Suprapubic skin (tissue), 4 donors: ENCODE measurements around the gene ARVCF. TPM values are rescaled to one million over a fixed set of nuclear protein-coding genes. Genes with fewer than 3 reads are reported as not detected.

Experiments used
- DNase-seq, 2 donors: peaks; one replicate each; pipeline ENCODE4 v3.0.0-alpha.2; 2019; ENCODE audit warnings: low spot score in 2 of 2
- H3K27ac ChIP-seq: fragments of 200-600 bp; sonication (generic); one replicate; pipeline ENCODE4 v1.5.1; 2019
- H3K27me3 ChIP-seq: fragments of 200-600 bp; sonication (generic); one replicate; pipeline ENCODE4 v1.5.1; 2019
- H3K36me3 ChIP-seq: fragments of 200-600 bp; sonication (generic); one replicate; pipeline ENCODE4 v1.5.1; 2019
- H3K4me1 ChIP-seq: fragments of 200-600 bp; sonication (generic); one replicate; pipeline ENCODE4 v1.5.1; 2019
- H3K4me3 ChIP-seq: fragments of 200-600 bp; sonication (generic); one replicate; pipeline ENCODE4 v1.5.1; 2019; ENCODE audit warnings: mild to moderate bottlenecking
- H3K9me3 ChIP-seq: fragments of 200-600 bp; sonication (generic); one replicate; pipeline ENCODE4 v1.5.1; 2019
- CTCF ChIP-seq, 2 donors: fragments of 200-600 bp in 1 of 2; fragments of 450-650 bp in 1 of 2; sonication (generic) in 1 of 2; IDR thresholded peaks; one replicate each; pipeline ENCODE4 v1.5.1; 2016 to 2019; ENCODE audit warnings: antibody characterized with exemption in 2 of 2, mild to moderate bottlenecking in 1 of 2, moderate library complexity in 1 of 2
- EP300 ChIP-seq: sonication (generic); formaldehyde crosslinking; IDR thresholded peaks from one replicate; pipeline ENCODE4 v1.6.1; 2017; ENCODE audit warnings: antibody characterized with exemption
- POLR2A ChIP-seq, 2 donors: fragments of 450-650 bp; IDR thresholded peaks; one replicate each; pipeline ENCODE4 v1.6.1; 2017; ENCODE audit warnings: antibody characterized with exemption in 2 of 2, mild to moderate bottlenecking in 2 of 2, moderate library complexity in 2 of 2
- POLR2AphosphoS5 ChIP-seq, 3 donors: sonication (generic); formaldehyde crosslinking; IDR thresholded peaks; one replicate each; pipeline ENCODE4 v1.6.1; 2017; ENCODE audit warnings: antibody characterized with exemption in 3 of 3
- WGBS: methylation state at CpG from one replicate; pipeline ENCODE4 v1.1.5; 2018; 5-methylcytosine and 5-hydroxymethylcytosine counted together
- total RNA-seq, 4 donors: library from RNA; depleted of rRNA; stranded (reverse); fragments of >200 nt; gene quantifications; one replicate each; pipeline ENCODE4 v1.1.0, GENCODE V29; 2016

ARVCF gene
- total RNA-seq, 4 donors from 2014 or later = 22.9 to 38.4 (median 26.0) TPM

- Histone ChIP-seq H3K27ac (no peak overlapping the region), H3K36me3 (no peaks in the 10 kb centered on the region), H3K9me3 (no peaks in the 10 kb centered on the region), H3K27me3 (no peaks in the 10 kb centered on the region), H3K4me1 (peaks cover 27% of the 10 kb centered on the region), H3K4me3 (no peak overlapping the region)
- TF ChIP-seq POLR2A (IDR thresholded peaks at IDR 0.05) = no peak
- no peak for TF ChIP-seq POLR2AphosphoS5 (IDR thresholded peaks at IDR 0.05)
- no peak for TF ChIP-seq CTCF (IDR thresholded peaks at IDR 0.05)
- no CpG with 5 or more reads among the region's 3 CpGs for WGBS
- DNase-seq = no peak
Observed at GRCh38 chr22:19989725-19990067, 26.9 kb downstream of the ARVCF start.

- Histone ChIP-seq H3K27ac (no peak overlapping the region), H3K4me1 (peaks cover 32% of the 10 kb centered on the region)
- WGBS = 83% methylated on average over 10 of the region's 18 CpGs
Observed at GRCh38 chr22:19988965-19989724, 27.5 kb downstream of the ARVCF start.

GRCh38 chr22:19988331-19988808, 28.3 kb downstream of the ARVCF start:
- DNase-seq = no peak
- TF ChIP-seq EP300 = no peak
- TF ChIP-seq CTCF (IDR thresholded peaks at IDR 0.05) = no peak
- no peak for TF ChIP-seq POLR2AphosphoS5 (IDR thresholded peaks at IDR 0.05)
- TF ChIP-seq POLR2A (IDR thresholded peaks at IDR 0.05) = no peak
- no peak overlapping the region for H3K4me3 ChIP-seq
- 88% methylated on average over 9 of the region's 9 CpGs for WGBS
- peaks cover 38% of the 10 kb centered on the region for H3K4me1 ChIP-seq
- H3K27ac ChIP-seq = no peak overlapping the region
- no peaks in the 10 kb centered on the region for H3K9me3 ChIP-seq
- no peaks in the 10 kb centered on the region for H3K36me3 ChIP-seq
- H3K27me3 ChIP-seq = no peaks in the 10 kb centered on the region

More at GRCh38 chr22:19988965-19989724, 27.5 kb downstream of the ARVCF start:
- TF ChIP-seq POLR2A (IDR thresholded peaks at IDR 0.05) (no peak), EP300 (no peak), POLR2AphosphoS5 (IDR thresholded peaks at IDR 0.05) (no peak), CTCF (IDR thresholded peaks at IDR 0.05) (no peak)
- no peak for DNase-seq
- Histone ChIP-seq H3K27me3 (no peaks in the 10 kb centered on the region), H3K9me3 (no peaks in the 10 kb centered on the region), H3K36me3 (no peaks in the 10 kb centered on the region), H3K4me3 (no peak overlapping the region)

- H3K27me3 ChIP-seq = no peaks in the 10 kb centered on the region
- peaks cover 41% of the 10 kb centered on the region for H3K4me1 ChIP-seq
- peak overlapping the region; percentile 75 for H3K4me3 ChIP-seq
- no peaks in the 10 kb centered on the region for H3K9me3 ChIP-seq
- DNase-seq = no peak
- H3K36me3 ChIP-seq = no peaks in the 10 kb centered on the region
- WGBS = 76% methylated on average over 6 of the region's 24 CpGs
- no peak for TF ChIP-seq POLR2A (IDR thresholded peaks at IDR 0.05)
- no peak for TF ChIP-seq CTCF (IDR thresholded peaks at IDR 0.05)
- TF ChIP-seq POLR2AphosphoS5 (IDR thresholded peaks at IDR 0.05) = no peak
- no peak for TF ChIP-seq EP300
- H3K27ac ChIP-seq = no peak overlapping the region
Observed at GRCh38 chr22:19987394-19988306, 29.0 kb downstream of the ARVCF start.
